ENCODE results near the gene UQCC3. TPM values are rescaled to one million over a fixed set of nuclear protein-coding genes. Genes with fewer than 3 reads are reported as not detected.

The UQCC3 gene
- total RNA-seq, 3 donors from 2014 or later: 7.4 to 9.8 (median 8.3) TPM

- Histone ChIP-seq H3K36me3 (no peaks in the 10 kb centered on the region), H3K4me1 (peaks cover 3 to 13% of the 10 kb centered on the region in 2 donors), H3K4me3 (no peak overlapping the region), H3K27me3 (no peaks in the 10 kb centered on the region), H3K9me3 (no peaks in the 10 kb centered on the region), H3K27ac (no peak overlapping the region)
- TF ChIP-seq CTCF (IDR thresholded peaks at IDR 0.05) (no peak), POLR2AphosphoS5 (IDR thresholded peaks at IDR 0.05) (no peak), POLR2A (IDR thresholded peaks at IDR 0.05) (no peak)
- no peak for DNase-seq (ENCODE audit: low spot score in 2 of 2)
- intact Hi-C loops (cut with DNase I; ENCODE audit: low total_unique reads): loop anchor here (5.0 kb wide), 1 partner anchor 859 kb away; the partner anchor contains the start of gene FADS1
These were observed 5.2 kb downstream of the UQCC3 start for GRCh38 chr11:62676698-62677097.

- no peak for DNase-seq (ENCODE audit: low spot score in 2 of 2)
- Histone ChIP-seq H3K36me3 (no peaks in the 10 kb centered on the region), H3K4me3 (no peak overlapping the region), H3K4me1 (peaks cover 3 to 13% of the 10 kb centered on the region in 2 donors), H3K9me3 (no peaks in the 10 kb centered on the region), H3K27me3 (no peaks in the 10 kb centered on the region), H3K27ac (peak overlapping the region in 1 of 2 donors; percentile 7)
- intact Hi-C loops (cut with DNase I; ENCODE audit: low total_unique reads): loop anchor here (5.0 kb wide), 1 partner anchor 860 kb away; the partner anchor contains the start of gene FADS1
- no peak for TF ChIP-seq POLR2A (IDR thresholded peaks at IDR 0.05)
- no peak for TF ChIP-seq POLR2AphosphoS5 (IDR thresholded peaks at IDR 0.05)
- TF ChIP-seq CTCF (IDR thresholded peaks at IDR 0.05): no peak
These were observed 5.7 kb downstream of the UQCC3 start for GRCh38 chr11:62677156-62677555.

- intact Hi-C loops (cut with DNase I; ENCODE audit: low total_unique reads): loop anchor here (5.0 kb wide), 1 partner anchor 860 kb away; the partner anchor contains the start of gene FADS1
- peak overlapping the region; percentile 85 to 98 (median 98) for H3K4me3 ChIP-seq
These were observed 6.2 kb downstream of the UQCC3 start for GRCh38 chr11:62677714-62678113.

GRCh38 chr11:62678433-62678769 is 6.9 kb downstream of the UQCC3 start:
- H3K9me3 ChIP-seq: no peaks in the 10 kb centered on the region
- intact Hi-C loops (cut with DNase I; ENCODE audit: low total_unique reads): loop anchor here (5.0 kb wide), 1 partner anchor 861 kb away; the partner anchor contains the start of gene FADS1
- H3K4me1 ChIP-seq: peaks cover 3 to 8% of the 10 kb centered on the region in 2 donors
- H3K36me3 ChIP-seq: no peaks in the 10 kb centered on the region
- TF ChIP-seq POLR2A (IDR thresholded peaks at IDR 0.05) (no peak), CTCF (IDR thresholded peaks at IDR 0.05) (no peak), POLR2AphosphoS5 (IDR thresholded peaks at IDR 0.05) (no peak)
- H3K27ac ChIP-seq: peak overlapping the region; percentile 92 to 93
- DNase-seq (ENCODE audit: low spot score in 2 of 2): no peak
- no peaks in the 10 kb centered on the region for H3K27me3 ChIP-seq
- H3K4me3 ChIP-seq: peak overlapping the region; percentile 85 to 98 (median 98)

More at GRCh38 chr11:62677714-62678113, 6.2 kb downstream of the UQCC3 start:
- Histone ChIP-seq H3K4me1 (peaks cover 3 to 11% of the 10 kb centered on the region in 2 donors), H3K9me3 (no peaks in the 10 kb centered on the region), H3K27me3 (no peaks in the 10 kb centered on the region), H3K36me3 (no peaks in the 10 kb centered on the region), H3K27ac (peak overlapping the region in 1 of 2 donors; percentile 7)
- no peak for TF ChIP-seq POLR2A (IDR thresholded peaks at IDR 0.05)
- TF ChIP-seq CTCF (IDR thresholded peaks at IDR 0.05): no peak
- no peak for TF ChIP-seq POLR2AphosphoS5 (IDR thresholded peaks at IDR 0.05)
- DNase-seq (ENCODE audit: low spot score in 2 of 2): no peak

- H3K36me3 ChIP-seq: no peaks in the 10 kb centered on the region
- H3K9me3 ChIP-seq: no peaks in the 10 kb centered on the region
- peak within 1 kb of the TSS; percentile 92 to 93 for H3K27ac ChIP-seq
- no peaks in the 10 kb centered on the region for H3K27me3 ChIP-seq
- intact Hi-C loops (cut with DNase I; ENCODE audit: low total_unique reads): loop anchor here (5.0 kb wide), 1 partner anchor 862 kb away; the partner anchor contains the start of gene FADS1
- peak; percentile 86 for DNase-seq (ENCODE audit: low spot score in 2 of 2)
- H3K4me1 ChIP-seq: peaks cover 3 to 8% of the 10 kb centered on the region in 2 donors
- peak; percentile 48 for TF ChIP-seq POLR2A (IDR thresholded peaks at IDR 0.05)
- TF ChIP-seq CTCF (IDR thresholded peaks at IDR 0.05): no peak
- peak; percentile 93 to 96 (median 95) for TF ChIP-seq POLR2AphosphoS5 (IDR thresholded peaks at IDR 0.05)
- peak within 1 kb of the TSS; percentile 85 to 98 (median 98) for H3K4me3 ChIP-seq
These were observed 7.6 kb downstream of the UQCC3 start, which contains the start of gene UBXN1 for GRCh38 chr11:62678770-62679696. Gene UBXN1 (minus strand): TSS chr11:62679073. CDS start chr11:62678923, 150 bp downstream.

Data from breast epithelium (tissue), 4 donors.